ENCODE measurements around the gene RBBP4. TPM values are rescaled to one million over a fixed set of nuclear protein-coding genes. Genes with fewer than 3 reads are reported as not detected.
A peak's percentile ranks its signal among the peaks of the same experiment; 100 is the strongest.

Gene RBBP4
- total RNA-seq, 1 donor from 2014 or later, result 45.4 TPM

DNA sequence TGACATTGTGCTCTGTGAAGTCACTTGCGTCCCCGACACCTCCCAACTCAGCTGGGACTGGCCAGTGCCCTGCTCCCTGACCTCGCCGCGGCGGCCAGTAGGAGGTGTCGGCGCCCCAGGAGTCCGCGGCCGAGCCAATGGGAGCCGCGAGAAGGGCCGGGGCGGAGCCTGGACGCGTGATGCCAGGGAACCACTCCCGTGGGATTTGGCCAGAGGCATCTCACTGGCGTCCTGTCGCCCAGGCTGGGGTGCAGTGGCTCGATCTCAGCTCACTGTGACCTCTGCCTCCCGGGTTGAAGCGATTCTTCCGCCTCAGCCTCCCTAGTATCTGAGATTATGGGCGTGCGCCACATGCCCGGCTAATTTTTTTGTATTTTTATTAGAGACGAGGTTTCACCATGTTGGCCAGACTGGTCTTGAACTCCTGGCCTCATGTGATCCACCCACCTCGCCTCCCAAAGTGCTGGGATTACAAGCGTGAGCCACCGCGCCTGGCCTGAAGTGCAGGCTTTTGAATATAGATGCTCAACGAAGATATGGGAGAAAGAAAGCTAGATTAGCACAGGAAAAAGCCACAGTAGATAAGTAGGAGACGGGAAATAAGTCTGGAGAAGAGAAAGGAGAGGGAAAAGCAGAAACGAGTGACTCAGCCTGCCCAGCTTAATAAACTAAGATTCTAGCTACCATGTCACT lies 38.7 kb upstream of the RBBP4 start:
- Histone ChIP-seq H3K27ac (peak overlapping the region in 1 of 2 donors; percentile 35), H3K4me1 (no peaks in the 10 kb centered on the region), H3K9me3 (no peaks in the 10 kb centered on the region), H3K36me3 (no peaks in the 10 kb centered on the region), H3K27me3 (no peaks in the 10 kb centered on the region), H3K4me3 (peak overlapping the region; percentile 47 to 62)
- DNase-seq (ENCODE audit: low spot score in 2 of 2), result peak; percentile 54 to 93
- TF ChIP-seq CTCF (IDR thresholded peaks at IDR 0.05), result peak in 2 of 3 experiments; percentile 31 to 40
- intact Hi-C loops (cut with DNase I), result no loop called here

DNA sequence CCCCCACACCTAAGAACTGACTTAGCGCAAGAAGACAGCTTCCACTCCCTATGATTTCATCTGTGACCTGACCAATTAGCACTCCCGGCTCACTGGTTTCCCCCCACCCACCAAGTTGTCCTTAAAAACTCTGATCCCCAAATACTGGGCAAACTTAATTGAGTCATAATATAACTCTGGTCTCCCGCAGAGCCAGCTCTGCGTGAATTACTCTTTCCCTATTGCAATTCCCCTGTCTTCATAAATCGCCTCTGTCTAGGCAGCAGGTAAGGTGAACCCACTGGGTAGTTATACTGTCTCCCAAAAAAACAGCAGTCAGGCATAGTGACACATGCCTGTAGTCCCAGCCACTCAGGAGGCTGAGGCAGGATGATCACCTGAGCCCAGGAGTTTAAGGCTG lies 37.5 kb upstream of the RBBP4 start:
- Histone ChIP-seq H3K36me3 (no peaks in the 10 kb centered on the region), H3K27me3 (no peaks in the 10 kb centered on the region), H3K27ac (no peak overlapping the region), H3K4me3 (no peak overlapping the region), H3K9me3 (no peaks in the 10 kb centered on the region), H3K4me1 (no peaks in the 10 kb centered on the region)
- no peak for DNase-seq (ENCODE audit: low spot score in 2 of 2)
- no peak for TF ChIP-seq CTCF (IDR thresholded peaks at IDR 0.05)
- intact Hi-C loops (cut with DNase I), result no loop called here

DNA sequence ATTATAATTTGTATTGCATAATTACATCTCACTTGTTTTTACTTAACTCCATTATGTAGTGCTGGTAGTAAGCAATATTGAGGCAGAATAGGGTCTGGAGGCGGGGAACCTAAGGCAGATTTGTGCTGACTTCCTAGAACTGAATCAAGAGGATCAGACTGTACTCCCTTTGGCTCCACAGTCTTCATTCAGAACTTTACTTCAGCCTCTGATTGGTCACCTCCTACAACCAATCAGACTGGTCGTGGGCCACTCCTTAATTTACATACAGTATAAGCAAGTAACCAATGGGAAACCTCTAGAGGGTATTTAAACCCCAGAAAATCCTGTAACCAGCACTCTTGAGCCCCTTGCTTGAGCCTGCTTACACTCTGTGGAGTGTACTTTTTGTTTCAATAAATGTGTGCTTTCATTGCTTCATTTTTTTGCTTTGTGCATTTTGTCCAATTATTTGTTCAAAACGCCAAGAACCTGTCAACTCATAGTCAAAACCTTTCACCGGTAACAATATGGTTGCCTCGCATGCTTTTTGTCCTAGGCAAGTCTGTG lies 32.3 kb upstream of the RBBP4 start:
- intact Hi-C loops (cut with DNase I), result loop anchor here (5.0 kb wide), 1 partner anchor 171 kb away; no protein-coding TSS in a partner anchor
- no peak for TF ChIP-seq CTCF (IDR thresholded peaks at IDR 0.05)
- Histone ChIP-seq H3K27ac (no peak overlapping the region), H3K9me3 (no peaks in the 10 kb centered on the region), H3K4me1 (no peaks in the 10 kb centered on the region), H3K36me3 (peaks cover 3 to 4% of the 10 kb centered on the region in 2 donors), H3K27me3 (no peaks in the 10 kb centered on the region), H3K4me3 (no peak overlapping the region)
- no peak for DNase-seq (ENCODE audit: low spot score in 2 of 2)

- TF ChIP-seq CTCF (IDR thresholded peaks at IDR 0.05), result no peak
- no peak for DNase-seq (ENCODE audit: low spot score in 2 of 2)
- H3K27ac ChIP-seq, result no peak overlapping the region
- peaks cover 3 to 4% of the 10 kb centered on the region in 2 donors for H3K36me3 ChIP-seq
- intact Hi-C loops (cut with DNase I), result loop anchor here (5.0 kb wide), 1 partner anchor 173 kb away; no protein-coding TSS in a partner anchor
- H3K4me3 ChIP-seq, result no peak overlapping the region
- H3K9me3 ChIP-seq, result no peaks in the 10 kb centered on the region
- H3K27me3 ChIP-seq, result no peaks in the 10 kb centered on the region
- no peaks in the 10 kb centered on the region for H3K4me1 ChIP-seq
Observed at GRCh38 chr1:32619701-32620485, 31.1 kb upstream of the RBBP4 start.

GRCh38 chr1:32622205-32622604 lies 28.8 kb upstream of the RBBP4 start:
- Histone ChIP-seq H3K9me3 (no peaks in the 10 kb centered on the region), H3K27ac (no peak overlapping the region), H3K4me1 (no peaks in the 10 kb centered on the region), H3K36me3 (peaks cover 6 to 8% of the 10 kb centered on the region in 2 donors), H3K4me3 (no peak overlapping the region), H3K27me3 (no peaks in the 10 kb centered on the region)
- intact Hi-C loops (cut with DNase I), result no loop called here
- no peak for DNase-seq (ENCODE audit: low spot score in 2 of 2)
- TF ChIP-seq CTCF (IDR thresholded peaks at IDR 0.05), result no peak

Data from ascending aorta (tissue), 2 donors.